Epithelial cell of esophagus (primary cell): ENCODE measurements around the gene CYP8B1.

ENCODE experiments used
- DNase-seq: peaks from one replicate; pipeline ENCODE4 v3.0.0; 2010; ENCODE audit warnings: low read depth
- H3K4me3 ChIP-seq: 2 replicates; pipeline ENCODE4 v1.5.1; 2011; ENCODE audit warnings: mild to moderate bottlenecking, low read length, control low read depth
- CTCF ChIP-seq: IDR thresholded peaks from 2 replicates; pipeline ENCODE4 v1.5.1; 2011; ENCODE audit warnings: low read depth, mild to moderate bottlenecking, low read length, control low read depth, inconsistent platforms; ENCODE audit not compliant: insufficient read depth; ENCODE audit errors: missing control alignments

The CYP8B1 gene

DNA sequence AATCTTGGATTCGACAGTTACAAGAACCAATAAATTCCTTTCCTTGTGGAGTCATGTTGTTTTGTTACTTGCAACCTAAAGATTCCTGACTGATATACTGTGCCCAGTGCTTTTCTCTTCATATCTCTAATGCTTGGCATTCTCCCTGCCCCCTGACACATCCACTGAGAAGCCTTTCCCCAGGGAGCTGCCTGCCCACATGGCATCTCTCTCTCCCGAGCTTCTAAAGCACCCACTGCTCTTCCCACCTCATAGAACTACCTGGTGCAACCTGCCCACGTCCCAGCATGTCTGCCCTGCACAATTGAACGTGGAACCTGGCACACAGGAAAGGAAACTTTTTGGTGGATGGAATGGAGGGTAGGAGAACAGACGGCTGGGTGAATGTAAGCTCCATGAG lies 6.8 kb downstream of the CYP8B1 start:
- no peak overlapping the region for H3K4me3 ChIP-seq
- TF ChIP-seq CTCF, result no peak
- DNase-seq, result no peak

DNA sequence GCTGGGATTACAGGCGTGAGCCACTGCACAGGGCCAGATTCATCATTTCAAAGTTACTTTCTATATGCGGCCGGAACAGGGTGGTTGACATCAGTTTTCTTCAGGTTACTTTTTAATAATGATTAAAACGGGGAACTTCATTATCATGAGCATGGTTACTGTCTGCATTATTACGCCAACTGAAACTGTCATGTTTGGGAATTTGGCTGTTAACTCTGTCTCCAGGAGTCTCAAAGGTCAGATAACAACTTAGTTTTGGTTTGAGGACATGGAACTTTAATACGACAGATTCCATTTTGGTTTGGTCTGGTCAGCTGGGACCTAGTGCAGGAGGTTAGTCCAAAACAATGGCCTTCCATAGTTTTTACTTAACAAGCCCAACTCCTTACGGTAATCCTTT lies 8.5 kb downstream of the CYP8B1 start:
- no peak for DNase-seq
- no peak overlapping the region for H3K4me3 ChIP-seq
- TF ChIP-seq CTCF, result no peak

DNA sequence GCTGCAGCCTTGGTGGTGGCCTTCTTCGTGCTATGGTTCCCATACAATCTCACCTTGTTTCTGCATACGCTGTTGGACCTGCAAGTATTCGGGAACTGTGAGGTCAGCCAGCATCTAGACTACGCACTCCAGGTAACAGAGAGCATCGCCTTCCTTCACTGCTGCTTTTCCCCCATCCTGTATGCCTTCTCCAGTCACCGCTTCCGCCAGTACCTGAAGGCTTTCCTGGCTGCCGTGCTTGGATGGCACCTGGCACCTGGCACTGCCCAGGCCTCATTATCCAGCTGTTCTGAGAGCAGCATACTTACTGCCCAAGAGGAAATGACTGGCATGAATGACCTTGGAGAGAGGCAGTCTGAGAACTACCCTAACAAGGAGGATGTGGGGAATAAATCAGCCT lies 10.4 kb downstream of the CYP8B1 start:
- no peak for TF ChIP-seq CTCF
- no peak overlapping the region for H3K4me3 ChIP-seq
- DNase-seq, result no peak

DNA sequence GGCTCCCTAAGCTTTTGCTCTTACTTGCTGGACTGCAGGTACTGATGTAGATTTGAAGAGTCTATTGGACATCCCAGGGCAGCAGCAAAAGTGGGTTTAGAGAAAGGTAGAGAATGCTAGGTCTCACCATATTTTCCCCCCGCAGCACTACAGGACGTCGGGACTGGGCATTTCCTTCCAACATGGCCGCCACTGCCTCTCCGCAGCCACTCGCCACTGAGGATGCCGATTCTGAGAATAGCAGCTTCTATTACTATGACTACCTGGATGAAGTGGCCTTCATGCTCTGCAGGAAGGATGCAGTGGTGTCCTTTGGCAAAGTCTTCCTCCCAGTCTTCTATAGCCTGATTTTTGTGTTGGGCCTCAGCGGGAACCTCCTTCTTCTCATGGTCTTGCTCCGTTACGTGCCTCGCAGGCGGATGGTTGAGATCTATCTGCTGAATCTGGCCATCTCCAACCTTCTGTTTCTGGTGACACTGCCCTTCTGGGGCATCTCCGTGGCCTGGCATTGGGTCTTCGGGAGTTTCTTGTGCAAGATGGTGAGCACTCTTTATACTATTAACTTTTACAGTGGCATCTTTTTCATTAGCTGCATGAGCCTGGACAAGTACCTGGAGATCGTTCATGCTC lies 11.2 kb downstream of the CYP8B1 start:
- no peak for DNase-seq
- H3K4me3 ChIP-seq, result no peak overlapping the region
- no peak for TF ChIP-seq CTCF

GRCh38 chr3:42856544-42856943 lies 19.1 kb downstream of the CYP8B1 start:
- H3K4me3 ChIP-seq, result no peak overlapping the region
- DNase-seq, result no peak
- TF ChIP-seq CTCF, result no peak

GRCh38 chr3:42855547-42856380 lies 19.9 kb downstream of the CYP8B1 start:
- no peak overlapping the region for H3K4me3 ChIP-seq
- no peak for DNase-seq
- TF ChIP-seq CTCF, result no peak

- no peak for DNase-seq
- TF ChIP-seq CTCF, result no peak
- no peak overlapping the region for H3K4me3 ChIP-seq
Measured at GRCh38 chr3:42855219-42855546, 20.5 kb downstream of the CYP8B1 start.
